Activated CD4-positive, alpha-beta memory T cell treated with anti-CD3 and anti-CD28 coated beads, Interleukin-2, amount 10 ng/mL, durations not matched to agents 7 days and 5 days (primary cell): ENCODE data around the gene CCDC157. TPM values are rescaled to one million over a fixed set of nuclear protein-coding genes. Genes with fewer than 3 reads are reported as not detected.

Source experiments
- CTCF ChIA-PET: fragments of 350-600 bp; sonication (Branson Sonifier 250); formaldehyde crosslinking; loops from one replicate; lab custom pipeline; 2021; ENCODE audit warnings: antibody characterized with exemption, inconsistent platforms; lab: Charles Lee
- POLR2A ChIA-PET: fragments of 350-600 bp; sonication (Branson Sonifier 250); formaldehyde crosslinking; loops from one replicate; lab custom pipeline; 2021; ENCODE audit warnings: antibody characterized with exemption; lab: Charles Lee
- DNase-seq: peaks from one replicate; pipeline ENCODE4 v3.0.0-alpha.2; 2020
- H3K27ac Mint-ChIP-seq: one replicate; pipeline ENCODE4 v1.8.0; 2021; ENCODE audit warnings: mild to moderate bottlenecking, mixed read lengths
- H3K27me3 Mint-ChIP-seq: one replicate; pipeline ENCODE4 v1.8.0; 2021; ENCODE audit warnings: mixed read lengths
- H3K36me3 Mint-ChIP-seq: one replicate; pipeline ENCODE4 v1.8.0; 2021; ENCODE audit warnings: low read depth, mixed read lengths
- H3K4me1 Mint-ChIP-seq: one replicate; pipeline ENCODE4 v1.8.0; 2021; ENCODE audit warnings: mixed read lengths
- H3K4me3 Mint-ChIP-seq: one replicate; pipeline ENCODE4 v1.8.0; 2021; ENCODE audit warnings: mild to moderate bottlenecking, mixed read lengths
- H3K9me3 Mint-ChIP-seq: one replicate; pipeline ENCODE4 v1.8.0; 2021; ENCODE audit warnings: mixed read lengths
- total RNA-seq, 2 experiments: library from RNA; stranded (reverse); gene quantifications; one replicate each; pipeline ENCODE4 v1.2.3, GENCODE V29; 2021

The CCDC157 gene
- total RNA-seq, 2 experiments from 2014 or later = 3.2 to 3.6 TPM

- DNase-seq = peak; percentile 39
- Mint-ChIP-seq H3K36me3 (peaks cover 35% of the 10 kb centered on the region), H3K27me3 (no peaks in the 10 kb centered on the region), H3K9me3 (no peaks in the 10 kb centered on the region), H3K27ac (peak overlapping the region; percentile 94), H3K4me3 (peak overlapping the region; percentile 94), H3K4me1 (peaks cover 53% of the 10 kb centered on the region)
- ChIA-PET POLR2A (interaction anchor here (0.8 to 8.0 kb wide), 16 partner anchors 11 to 244 kb away, joined by 3 to 115 read pairs (median 6); partner anchors contain the start of genes CASTOR1, CCDC157, PES1 and SEC14L2), CTCF (interaction anchor here (1.4 to 6.9 kb wide), 8 partner anchors 10 to 134 kb away, joined by 3 to 100 read pairs (median 10); partner anchors contain the start of genes CASTOR1 and RNF215)
Observed at GRCh38 chr22:30422481-30423300, 65.9 kb downstream of the CCDC157 start.

DNA sequence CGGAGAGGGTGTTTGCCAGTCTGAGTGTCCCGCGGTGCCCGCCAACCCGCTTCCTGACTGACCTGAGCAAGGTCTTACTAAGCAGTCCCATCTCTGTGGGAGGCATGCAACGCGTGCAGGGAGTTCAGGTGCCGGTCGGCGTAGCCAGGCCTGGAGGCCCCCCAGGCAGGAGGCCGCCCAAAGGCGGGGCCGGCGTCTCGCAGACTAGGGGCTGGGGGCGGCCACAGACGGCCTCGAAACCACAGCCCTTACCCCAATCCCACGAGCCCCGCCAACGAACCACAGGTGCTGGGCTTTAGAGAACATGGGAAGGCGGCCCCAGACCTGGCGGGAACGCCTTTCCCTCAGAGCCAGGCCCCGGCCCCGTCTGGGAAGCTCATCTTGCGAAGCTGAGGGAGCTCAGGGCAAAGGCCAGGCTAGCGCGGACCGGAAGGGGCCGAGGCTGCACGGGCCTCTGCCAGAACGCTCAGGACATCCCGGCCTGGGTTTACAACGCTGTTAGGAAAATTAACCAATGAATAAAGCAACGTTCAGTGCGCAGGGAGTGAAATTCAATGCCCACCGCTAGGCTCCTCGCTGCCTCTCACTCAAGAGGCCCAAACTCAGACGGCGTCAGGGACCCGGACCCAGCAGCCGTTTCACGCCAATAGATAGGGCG, 66.6 kb downstream of the CCDC157 start:
- H3K27me3 Mint-ChIP-seq = no peaks in the 10 kb centered on the region
- DNase-seq = peak; percentile 57
- peak overlapping the region; percentile 94 for H3K27ac Mint-ChIP-seq
- no peaks in the 10 kb centered on the region for H3K9me3 Mint-ChIP-seq
- peaks cover 55% of the 10 kb centered on the region for H3K4me1 Mint-ChIP-seq
- H3K4me3 Mint-ChIP-seq = peak overlapping the region; percentile 94
- CTCF ChIA-PET = interaction anchor here (0.6 to 6.9 kb wide), 20 partner anchors 9 to 212 kb away, joined by 3 to 100 read pairs (median 5); partner anchors contain the start of genes CASTOR1, CCDC157, PES1 and RNF215
- H3K36me3 Mint-ChIP-seq = peaks cover 37% of the 10 kb centered on the region
- POLR2A ChIA-PET = interaction anchor here (0.7 to 8.0 kb wide), 18 partner anchors 11 to 819 kb away, joined by 3 to 115 read pairs (median 5); partner anchors contain the start of genes CASTOR1, PES1, SEC14L2 and TBC1D10A

- H3K4me3 Mint-ChIP-seq = peak overlapping the region; percentile 94
- H3K36me3 Mint-ChIP-seq = peaks cover 41% of the 10 kb centered on the region
- peak; percentile 99 for DNase-seq
- CTCF ChIA-PET = interaction anchor here (0.5 to 6.9 kb wide), 23 partner anchors 10 to 498 kb away, joined by 3 to 100 read pairs (median 4); partner anchors contain the start of genes CASTOR1, CCDC157, PES1 and RNF215
- H3K9me3 Mint-ChIP-seq = no peaks in the 10 kb centered on the region
- peak overlapping the region; percentile 94 for H3K27ac Mint-ChIP-seq
- POLR2A ChIA-PET = interaction anchor here (0.6 to 8.0 kb wide), 23 partner anchors 12 to 1156 kb away, joined by 3 to 115 read pairs (median 5); partner anchors contain the start of genes CASTOR1, EWSR1, PES1 and RHBDD3
- no peaks in the 10 kb centered on the region for H3K27me3 Mint-ChIP-seq
- H3K4me1 Mint-ChIP-seq = peaks cover 55% of the 10 kb centered on the region
Observed at GRCh38 chr22:30423959-30424533, 67.2 kb downstream of the CCDC157 start.

GRCh38 chr22:30424534-30425326, 67.9 kb downstream of the CCDC157 start:
- POLR2A ChIA-PET = interaction anchor here (0.6 to 8.0 kb wide), 22 partner anchors 11 to 1157 kb away, joined by 3 to 115 read pairs (median 5); partner anchors contain the start of genes CASTOR1, CCDC157, EWSR1 and PES1

GRCh38 chr22:30425327-30425615, 68.5 kb downstream of the CCDC157 start:
- Mint-ChIP-seq H3K4me1 (peaks cover 56% of the 10 kb centered on the region), H3K36me3 (peaks cover 44% of the 10 kb centered on the region), H3K27ac (peak overlapping the region; percentile 94), H3K4me3 (peak overlapping the region; percentile 94), H3K27me3 (no peaks in the 10 kb centered on the region), H3K9me3 (no peaks in the 10 kb centered on the region)
- POLR2A ChIA-PET = interaction anchor here (0.8 to 8.0 kb wide), 9 partner anchors 11 to 240 kb away, joined by 3 to 115 read pairs (median 16); partner anchors contain the start of genes CASTOR1, CCDC157, PES1 and SEC14L2
- no peak for DNase-seq
- CTCF ChIA-PET = interaction anchor here (0.9 to 6.9 kb wide), 8 partner anchors 11 to 317 kb away, joined by 3 to 100 read pairs (median 13); partner anchors contain the start of genes CASTOR1, RNF215 and SEC14L2

More at GRCh38 chr22:30424534-30425326, 67.9 kb downstream of the CCDC157 start:
- Mint-ChIP-seq H3K27me3 (no peaks in the 10 kb centered on the region), H3K36me3 (peaks cover 41% of the 10 kb centered on the region), H3K4me1 (peaks cover 55% of the 10 kb centered on the region), H3K27ac (peak overlapping the region; percentile 94), H3K9me3 (no peaks in the 10 kb centered on the region), H3K4me3 (peak overlapping the region; percentile 94)
- peak; percentile 50 for DNase-seq
- CTCF ChIA-PET = interaction anchor here (0.6 to 6.9 kb wide), 18 partner anchors 11 to 316 kb away, joined by 3 to 100 read pairs (median 5); partner anchors contain the start of genes CASTOR1, CCDC157, PES1 and RNF215

GRCh38 chr22:30425616-30426387, 69.0 kb downstream of the CCDC157 start, which contains the start of gene MTFP1:
Gene MTFP1 (plus strand): TSS chr22:30425768. CDS start chr22:30425880, 112 bp downstream.
- ChIA-PET CTCF (interaction anchor here (0.9 to 6.9 kb wide), 13 partner anchors 10 to 317 kb away, joined by 3 to 100 read pairs (median 5); partner anchors contain the start of genes CASTOR1 and RNF215), POLR2A (interaction anchor here (0.8 to 8.0 kb wide), 12 partner anchors 10 to 318 kb away, joined by 3 to 115 read pairs (median 4); partner anchors contain the start of genes CASTOR1, CCDC157, SEC14L2 and SF3A1)
- Mint-ChIP-seq H3K9me3 (no peaks in the 10 kb centered on the region), H3K36me3 (peaks cover 40% of the 10 kb centered on the region), H3K27ac (peak within 1 kb of the TSS; percentile 94), H3K4me1 (peaks cover 50% of the 10 kb centered on the region), H3K27me3 (no peaks in the 10 kb centered on the region), H3K4me3 (peak within 1 kb of the TSS; percentile 94)
- peak; percentile 49 for DNase-seq

Other genes starting within 250 kb of the CCDC157 start
- gene LIF, start 110.2 kb upstream of the CCDC157 start, total RNA-seq = 10 to 100 TPM; 94.6 to 94.8 TPM
- 100 to 1,000 TPM; 103 to 107 TPM for gene OSM, start 90.2 kb upstream of the CCDC157 start, total RNA-seq
- gene CASTOR1, start 67.5 kb upstream of the CCDC157 start, total RNA-seq = 10 to 100 TPM; 14.2 to 14.6 TPM
- 10 to 100 TPM; 37.9 to 41.6 TPM for gene TBC1D10A, start 30.1 kb upstream of the CCDC157 start, total RNA-seq
- gene SF3A1, start 113 bp upstream of the CCDC157 start, total RNA-seq = 100 to 1,000 TPM; 225 to 226 TPM
- gene RNF215, start 30.4 kb downstream of the CCDC157 start, total RNA-seq = 10 to 100 TPM; 12.2 to 13.3 TPM
- gene SEC14L2, start 40.0 kb downstream of the CCDC157 start, total RNA-seq = 1 to 10 TPM; 5.6 to 7.4 TPM
- gene MTFP1, start 68.8 kb downstream of the CCDC157 start, total RNA-seq = 10 to 100 TPM; 49.5 to 52.1 TPM
- gene SEC14L3, start 115.0 kb downstream of the CCDC157 start, total RNA-seq = under 1 TPM in 1 of 2 experiments, not detected in 1; 0.25 TPM
- gene SEC14L4, start 148.7 kb downstream of the CCDC157 start, total RNA-seq = not detected
- gene SEC14L6, start 189.7 kb downstream of the CCDC157 start, total RNA-seq = not detected
- gene GAL3ST1, start 217.7 kb downstream of the CCDC157 start, total RNA-seq = not detected
- gene PES1, start 234.9 kb downstream of the CCDC157 start, total RNA-seq = 10 to 100 TPM; 48.3 to 54.9 TPM